Spleen (tissue), 7 donors: Measurements from ENCODE around the gene PHAX.

ENCODE experiments used
- CTCF ChIP-seq, 11 experiments: fragments of 200-600 bp in 7 of 11; fragments of 450-650 bp in 4 of 11; sonication (generic) in 4 of 11; IDR thresholded peaks in 8 of 11; conservative IDR thresholded peaks in 3 of 11; 1 replicate in 7 of 11; 2 replicates in 4 of 11; pipeline versions ENCODE4 v1.4.0 to v1.8.0; 2016 to 2021; ENCODE audit warnings: antibody characterized with exemption in 11 of 11, inconsistent platforms in 4 of 11, mild to moderate bottlenecking in 1 of 11
- POLR2A ChIP-seq, 3 donors: fragments of 450-650 bp; IDR thresholded peaks; one replicate each; pipeline ENCODE4 v1.5.1; 2017; ENCODE audit warnings: antibody characterized with exemption in 3 of 3, mild to moderate bottlenecking in 1 of 3
- POLR2AphosphoS5 ChIP-seq, 3 donors: sonication (generic); formaldehyde crosslinking; IDR thresholded peaks; one replicate each; pipeline ENCODE4 v1.5.1; 2017; ENCODE audit warnings: antibody characterized with exemption in 3 of 3
- donor health status: DM: no; HTN: no; CAD: no; lungs with moderate emphysema.
- donor health status: DM: no; HTN: no; CAD: no.
- donor health status: DM: no; HTN: no; CAD: no.

GRCh38 chr5:126647071-126647470 is 46.3 kb downstream of the PHAX start:
- TF ChIP-seq CTCF (IDR thresholded peaks at IDR 0.05 in 8 of 11, conservative IDR thresholded peaks at IDR 0.05 in 3 of 11) (no peak), POLR2A (IDR thresholded peaks at IDR 0.05) (no peak), POLR2AphosphoS5 (IDR thresholded peaks at IDR 0.05) (no peak)
